NCI-H774 (cell line): ENCODE data around the gene PDE10A.

Experiments used
- DNase-seq: peaks from one replicate; lab custom pipeline; 2025; lab: John Stamatoyannopoulos, UW

The PDE10A gene

GRCh38 chr6:165678429-165678828 is 15.4 kb upstream of the PDE10A start:
- DNase-seq, result no peak

GRCh38 chr6:165677091-165677490 is 14.1 kb upstream of the PDE10A start:
- no peak for DNase-seq

- no peak for DNase-seq
These were observed 13.5 kb upstream of the PDE10A start for GRCh38 chr6:165676435-165677068.

- DNase-seq, result no peak
These were observed 12.1 kb upstream of the PDE10A start for GRCh38 chr6:165675120-165675519.

GRCh38 chr6:165674155-165675029 is 11.4 kb upstream of the PDE10A start:
- no peak for DNase-seq

GRCh38 chr6:165671222-165671768 is 8.3 kb upstream of the PDE10A start:
- no peak for DNase-seq

- no peak for DNase-seq
These were observed 5.9 kb upstream of the PDE10A start for GRCh38 chr6:165668951-165669350.

GRCh38 chr6:165665384-165665672 is 2.3 kb upstream of the PDE10A start:
- DNase-seq, result no peak

GRCh38 chr6:165664559-165665383 is 1.7 kb upstream of the PDE10A start:
- no peak for DNase-seq

- no peak for DNase-seq
These were observed 906 bp upstream of the PDE10A start for GRCh38 chr6:165663736-165664558.

- no peak for DNase-seq
These were observed 315 bp upstream of the PDE10A start for GRCh38 chr6:165663377-165663735.

- no peak for DNase-seq
These were observed 846 bp downstream of the PDE10A start for GRCh38 chr6:165662041-165662748.

- DNase-seq, result no peak
These were observed 1.4 kb downstream of the PDE10A start for GRCh38 chr6:165661664-165662025.

- no peak for DNase-seq
These were observed 2.0 kb downstream of the PDE10A start for GRCh38 chr6:165660857-165661663.

- DNase-seq, result no peak
These were observed 2.8 kb downstream of the PDE10A start for GRCh38 chr6:165659945-165660856.

- DNase-seq, result no peak
These were observed 4.5 kb downstream of the PDE10A start for GRCh38 chr6:165658395-165659058.

- no peak for DNase-seq
These were observed 5.7 kb downstream of the PDE10A start for GRCh38 chr6:165657325-165657680.

GRCh38 chr6:165656581-165657324 is 6.3 kb downstream of the PDE10A start:
- DNase-seq, result no peak
